OCI-LY1 (cell line): ENCODE results near the gene MAGI1.

ENCODE experiments used
- H2AFZ ChIP-seq: fragments of 200-600 bp; sonication (generic), shearing (Covaris generic); 2 replicates; pipeline ENCODE4 v1.6.0; 2014; ENCODE audit warnings: antibody characterized with exemption, mild to moderate bottlenecking, low read length
- H3F3A ChIP-seq: fragments of 200-600 bp; sonication (generic), shearing (Covaris generic); 2 replicates; pipeline ENCODE4 v1.6.0; 2014; ENCODE audit warnings: mild to moderate bottlenecking, antibody characterized with exemption, low read length, moderate library complexity; ENCODE audit not compliant: insufficient read depth
- H3K27ac ChIP-seq: fragments of 200-600 bp; sonication (generic); 2 replicates; pipeline ENCODE4 v1.5.1; 2014; ENCODE audit warnings: low read length, mixed run types, mild to moderate bottlenecking, low read depth; ENCODE audit not compliant: poor library complexity, severe bottlenecking
- H3K27me3 ChIP-seq: fragments of 200-600 bp; sonication (generic); 2 replicates; pipeline ENCODE4 v1.6.0; 2014; ENCODE audit warnings: antibody characterized with exemption, mild to moderate bottlenecking, low read length, moderate library complexity; ENCODE audit not compliant: insufficient read depth
- H3K36me3 ChIP-seq: fragments of 200-600 bp; sonication (generic); 2 replicates; pipeline ENCODE4 v1.6.1; 2014; ENCODE audit warnings: mild to moderate bottlenecking, antibody characterized with exemption, low read length, moderate library complexity, mixed read lengths; ENCODE audit not compliant: insufficient read depth
- H3K4me1 ChIP-seq: fragments of 200-600 bp; sonication (generic); 2 replicates; pipeline ENCODE4 v1.5.1; 2014; ENCODE audit warnings: mild to moderate bottlenecking, low read length, moderate library complexity; ENCODE audit not compliant: insufficient read depth, severe bottlenecking
- H3K4me2 ChIP-seq: fragments of 200-600 bp; sonication (generic), shearing (Covaris generic); 2 replicates; pipeline ENCODE4 v1.6.1; 2014; ENCODE audit warnings: low read length
- H3K4me3 ChIP-seq: fragments of 200-600 bp; sonication (generic); 2 replicates; pipeline ENCODE4 v1.5.1; 2014; ENCODE audit warnings: low read length, low read depth, mild to moderate bottlenecking, mixed read lengths; ENCODE audit not compliant: poor library complexity, severe bottlenecking
- H3K79me2 ChIP-seq: fragments of 200-600 bp; shearing (Covaris generic); 2 replicates; pipeline ENCODE4 v1.6.1; 2016; ENCODE audit warnings: mixed run types, low read length, mixed read lengths; ENCODE audit not compliant: insufficient read depth
- H3K9ac ChIP-seq: fragments of 200-600 bp; sonication (generic), shearing (Covaris generic); 2 replicates; pipeline ENCODE4 v1.6.1; 2014; ENCODE audit warnings: mild to moderate bottlenecking, low read length, mixed read lengths
- H3K9me2 ChIP-seq: fragments of 200-600 bp; sonication (generic), shearing (Covaris generic); 2 replicates; pipeline ENCODE4 v1.6.1; 2014; ENCODE audit warnings: low read depth, mild to moderate bottlenecking, low read length, mixed read lengths
- H3K9me3 ChIP-seq: fragments of 200-600 bp; shearing (Covaris generic); 2 replicates; pipeline ENCODE4 v1.6.1; 2014; ENCODE audit warnings: low read length, mixed read lengths
- H4K20me1 ChIP-seq: fragments of 200-600 bp; sonication (generic), shearing (Covaris generic); 2 replicates; pipeline ENCODE4 v1.6.0; 2016; ENCODE audit warnings: mild to moderate bottlenecking, low read length; ENCODE audit not compliant: insufficient read depth
- EZH2 ChIP-seq: fragments of 200-600 bp; sonication (generic), shearing (Covaris generic); IDR thresholded peaks from 2 replicates; pipeline ENCODE4 v1.8.0; 2017; ENCODE audit warnings: borderline replicate concordance, mixed run types, mild to moderate bottlenecking, antibody characterized with exemption, low read length, moderate library complexity, mixed read lengths
- TF ChIP-seq, protein P1 (sequence below): fragments of 200-600 bp; sonication (generic), shearing (Covaris generic); IDR thresholded peaks from 2 replicates; pipeline ENCODE4 v1.5.1; 2017; ENCODE audit warnings: mild to moderate bottlenecking, antibody characterized with exemption, low read length, moderate library complexity, mixed read lengths

MAGI1 gene

GRCh38 chr3:65995515-65995914 is 43.2 kb downstream of the MAGI1 start:
- no peak overlapping the region for H3K4me2 ChIP-seq
- no peak for TF ChIP-seq EZH2
- TF ChIP-seq, protein P1, sequence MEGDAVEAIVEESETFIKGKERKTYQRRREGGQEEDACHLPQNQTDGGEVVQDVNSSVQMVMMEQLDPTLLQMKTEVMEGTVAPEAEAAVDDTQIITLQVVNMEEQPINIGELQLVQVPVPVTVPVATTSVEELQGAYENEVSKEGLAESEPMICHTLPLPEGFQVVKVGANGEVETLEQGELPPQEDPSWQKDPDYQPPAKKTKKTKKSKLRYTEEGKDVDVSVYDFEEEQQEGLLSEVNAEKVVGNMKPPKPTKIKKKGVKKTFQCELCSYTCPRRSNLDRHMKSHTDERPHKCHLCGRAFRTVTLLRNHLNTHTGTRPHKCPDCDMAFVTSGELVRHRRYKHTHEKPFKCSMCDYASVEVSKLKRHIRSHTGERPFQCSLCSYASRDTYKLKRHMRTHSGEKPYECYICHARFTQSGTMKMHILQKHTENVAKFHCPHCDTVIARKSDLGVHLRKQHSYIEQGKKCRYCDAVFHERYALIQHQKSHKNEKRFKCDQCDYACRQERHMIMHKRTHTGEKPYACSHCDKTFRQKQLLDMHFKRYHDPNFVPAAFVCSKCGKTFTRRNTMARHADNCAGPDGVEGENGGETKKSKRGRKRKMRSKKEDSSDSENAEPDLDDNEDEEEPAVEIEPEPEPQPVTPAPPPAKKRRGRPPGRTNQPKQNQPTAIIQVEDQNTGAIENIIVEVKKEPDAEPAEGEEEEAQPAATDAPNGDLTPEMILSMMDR: no peak

GRCh38 chr3:65995030-65995429 is 43.7 kb downstream of the MAGI1 start:
- no peaks in the 10 kb centered on the region for H3K27me3 ChIP-seq
- TF ChIP-seq EZH2: no peak
- TF ChIP-seq, protein P1: no peak
- H3K9ac ChIP-seq: no peak overlapping the region
- H3K4me3 ChIP-seq: no peak overlapping the region
- no peak overlapping the region for H3K27ac ChIP-seq
- H3K79me2 ChIP-seq: no peaks in the 10 kb centered on the region
- H3K4me1 ChIP-seq: no peaks in the 10 kb centered on the region
- H3K4me2 ChIP-seq: no peak overlapping the region
- H2AFZ ChIP-seq: no peak overlapping the region
- H3K36me3 ChIP-seq: no peaks in the 10 kb centered on the region
- H3K9me2 ChIP-seq: no peaks in the 10 kb centered on the region
- no peaks in the 10 kb centered on the region for H3F3A ChIP-seq
- no peaks in the 10 kb centered on the region for H4K20me1 ChIP-seq
- no peaks in the 10 kb centered on the region for H3K9me3 ChIP-seq

More at GRCh38 chr3:65995515-65995914, 43.2 kb downstream of the MAGI1 start:
- Histone ChIP-seq H3K4me3 (no peak overlapping the region), H3K27me3 (no peaks in the 10 kb centered on the region), H3K36me3 (no peaks in the 10 kb centered on the region), H3K4me1 (no peaks in the 10 kb centered on the region), H3K27ac (no peak overlapping the region), H3F3A (no peaks in the 10 kb centered on the region), H3K79me2 (no peaks in the 10 kb centered on the region), H3K9me2 (no peaks in the 10 kb centered on the region), H4K20me1 (no peaks in the 10 kb centered on the region), H3K9ac (no peak overlapping the region), H2AFZ (no peak overlapping the region), H3K9me3 (no peaks in the 10 kb centered on the region)

DNA sequence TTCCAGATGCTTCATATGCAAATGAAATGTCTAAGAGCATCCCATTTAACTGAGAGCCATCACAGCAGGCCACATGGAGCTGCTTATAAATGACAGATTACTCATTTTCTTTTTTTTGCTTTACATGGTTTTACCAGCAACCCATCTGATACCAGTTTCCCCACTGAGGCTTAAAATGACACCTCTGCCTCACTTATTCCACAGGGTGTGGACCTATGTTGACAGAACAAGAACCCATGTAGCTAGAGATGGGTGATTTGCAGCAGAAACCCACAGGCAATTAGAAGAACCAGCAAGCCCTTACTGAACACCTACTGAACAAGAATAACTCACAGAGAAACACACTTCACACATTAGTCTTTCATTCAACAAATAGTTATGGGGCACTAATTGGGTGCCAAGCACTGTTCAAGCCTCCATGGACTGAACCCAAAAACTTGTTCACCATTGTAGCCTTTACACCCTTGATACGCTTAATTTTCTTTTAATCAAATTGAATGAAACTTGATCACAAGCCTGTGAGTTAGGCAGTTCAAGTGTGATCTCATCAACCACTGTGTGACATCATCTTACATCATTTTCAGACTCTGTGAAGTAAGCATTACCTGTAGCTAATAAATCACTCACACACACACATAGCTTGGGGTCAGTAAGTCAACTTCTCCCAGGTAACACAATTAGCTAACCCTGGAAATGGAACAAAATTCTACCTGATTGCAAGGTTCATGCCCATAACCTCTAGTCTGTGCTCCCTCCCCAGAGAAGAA is 45.4 kb downstream of the MAGI1 start:
- TF ChIP-seq EZH2: no peak
- TF ChIP-seq, protein P1: no peak
- Histone ChIP-seq H2AFZ (no peak overlapping the region), H3K9me3 (no peaks in the 10 kb centered on the region), H3K9me2 (no peaks in the 10 kb centered on the region), H3K4me2 (no peak overlapping the region), H3K79me2 (no peaks in the 10 kb centered on the region), H3F3A (no peaks in the 10 kb centered on the region), H3K27me3 (no peaks in the 10 kb centered on the region), H3K4me1 (no peaks in the 10 kb centered on the region), H3K9ac (no peak overlapping the region), H3K36me3 (no peaks in the 10 kb centered on the region), H3K4me3 (no peak overlapping the region), H3K27ac (no peak overlapping the region), H4K20me1 (no peaks in the 10 kb centered on the region)
